HG02763 (cell line): ENCODE data around the gene RBCK1.

Experiments used
- ATAC-seq: cut with Tn5 transposase; IDR thresholded peaks from one replicate; pipeline ENCODE4 v1.9.1; 2021; ENCODE audit warnings: mild to moderate bottlenecking, moderate library complexity; ENCODE audit not compliant: unreplicated experiment

Gene RBCK1

GRCh38 chr20:397432-398237 is 10.5 kb upstream of the RBCK1 start:
- ATAC-seq: no peak

GRCh38 chr20:399182-399707 is 8.9 kb upstream of the RBCK1 start:
- ATAC-seq: no peak

- no peak for ATAC-seq
Observed at GRCh38 chr20:400128-400453, 8.0 kb upstream of the RBCK1 start.

GRCh38 chr20:400454-401275 is 7.4 kb upstream of the RBCK1 start:
- ATAC-seq: no peak

DNA sequence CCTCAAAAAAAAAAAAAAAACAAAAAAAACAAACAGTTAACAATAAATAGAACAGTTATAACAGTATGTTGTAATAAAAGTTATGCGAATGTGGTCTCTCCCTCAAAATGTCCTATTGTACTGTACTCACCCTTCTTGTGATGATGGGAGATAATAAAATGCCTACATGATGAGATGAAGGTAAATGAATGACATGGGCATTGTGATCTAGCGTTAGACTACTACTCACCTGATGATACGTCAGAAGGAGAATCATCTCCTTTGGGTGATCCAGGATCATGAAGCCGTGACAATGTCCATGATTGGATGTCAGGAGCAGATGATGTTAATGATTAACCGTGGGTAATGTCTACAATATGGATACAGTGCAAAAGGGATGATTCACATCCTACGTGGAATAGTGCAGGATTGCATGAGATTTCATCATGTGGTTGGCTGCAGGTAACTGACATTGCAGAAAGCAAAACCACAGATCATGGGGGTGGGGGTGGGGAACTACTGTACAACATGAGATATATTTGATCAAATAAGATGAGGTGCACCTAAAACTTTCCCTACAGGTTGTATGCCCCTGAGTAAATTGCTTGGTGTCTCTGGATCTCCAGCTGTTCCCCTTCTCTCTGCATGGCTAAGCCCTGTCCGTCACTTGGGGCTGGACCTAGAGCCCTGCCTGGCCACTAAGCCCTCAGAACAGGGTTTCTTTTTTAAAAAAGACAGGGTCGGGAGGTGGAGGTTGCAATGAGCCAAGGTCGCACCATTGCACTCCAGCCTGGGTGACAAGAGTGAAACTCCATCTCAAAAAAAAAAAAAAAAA is 6.2 kb upstream of the RBCK1 start:
- ATAC-seq: no peak

- no peak for ATAC-seq
Observed at GRCh38 chr20:402496-402885, 5.6 kb upstream of the RBCK1 start.

DNA sequence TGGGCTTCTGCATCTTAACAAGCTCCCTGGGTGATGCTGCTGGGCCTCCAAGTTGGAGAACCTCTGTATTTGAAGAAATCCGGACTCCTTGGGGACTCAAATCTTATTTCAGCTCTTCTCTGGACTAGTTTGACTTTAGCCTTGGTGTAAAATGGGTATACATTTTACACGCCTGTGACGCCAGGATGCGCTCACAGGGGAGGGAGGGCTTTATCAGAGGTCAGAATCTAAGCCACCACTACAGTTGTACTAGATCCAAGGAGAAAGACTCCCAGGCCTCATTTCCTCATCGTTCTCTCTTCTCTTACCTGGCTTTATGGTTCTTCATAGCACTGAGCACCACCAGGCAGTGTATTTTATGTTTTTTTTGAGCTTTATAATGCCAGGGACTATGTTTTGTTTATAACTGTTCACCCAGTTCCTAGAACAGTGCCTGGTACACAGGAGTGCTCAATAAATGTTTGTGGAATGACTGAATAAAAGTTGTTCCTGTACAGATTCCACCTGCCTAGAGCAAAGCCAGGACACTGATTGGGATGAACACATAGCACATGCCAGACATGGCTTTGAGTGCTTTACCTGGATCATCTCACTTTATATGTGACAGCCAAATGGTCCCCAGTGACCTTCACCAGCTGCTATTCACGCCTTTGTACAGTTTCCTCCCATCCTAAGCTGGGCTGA is 5.1 kb upstream of the RBCK1 start:
- no peak for ATAC-seq

DNA sequence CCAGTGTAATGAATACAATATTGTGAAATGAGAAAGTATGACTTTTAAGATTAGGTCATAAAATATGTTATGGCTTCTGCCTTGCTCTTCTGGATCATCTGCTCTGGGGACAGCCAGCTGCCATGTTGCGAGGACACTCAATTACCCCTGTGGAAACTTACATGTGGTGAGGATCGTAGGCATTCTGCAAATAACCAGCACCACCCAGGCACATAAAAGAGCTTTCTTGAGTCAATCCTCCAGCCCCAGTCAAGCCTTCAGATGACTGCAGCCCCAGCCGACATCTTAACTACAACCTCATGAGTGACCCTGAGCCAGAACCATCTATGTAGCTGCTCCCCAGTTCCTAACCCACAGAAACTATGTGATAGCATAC is 4.5 kb upstream of the RBCK1 start:
- no peak for ATAC-seq

DNA sequence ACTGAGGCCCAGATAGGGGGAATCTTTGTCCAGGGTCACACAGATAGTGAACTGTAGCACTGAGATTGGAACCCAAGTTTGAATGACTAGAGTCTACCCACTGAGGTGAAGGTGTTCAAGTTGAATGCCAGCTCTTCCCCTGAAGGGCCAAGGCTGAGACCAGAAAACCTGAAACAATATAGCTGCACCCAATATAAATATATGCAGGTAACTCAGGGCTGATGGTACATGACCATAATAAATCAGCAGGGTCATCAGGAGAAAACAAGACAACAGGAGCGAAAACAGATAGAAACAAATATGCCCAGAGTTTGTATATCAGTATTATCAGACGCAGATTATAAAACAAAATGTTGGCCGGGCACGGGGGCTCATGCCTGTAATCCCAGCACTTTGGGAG is 4.0 kb upstream of the RBCK1 start:
- no peak for ATAC-seq

DNA sequence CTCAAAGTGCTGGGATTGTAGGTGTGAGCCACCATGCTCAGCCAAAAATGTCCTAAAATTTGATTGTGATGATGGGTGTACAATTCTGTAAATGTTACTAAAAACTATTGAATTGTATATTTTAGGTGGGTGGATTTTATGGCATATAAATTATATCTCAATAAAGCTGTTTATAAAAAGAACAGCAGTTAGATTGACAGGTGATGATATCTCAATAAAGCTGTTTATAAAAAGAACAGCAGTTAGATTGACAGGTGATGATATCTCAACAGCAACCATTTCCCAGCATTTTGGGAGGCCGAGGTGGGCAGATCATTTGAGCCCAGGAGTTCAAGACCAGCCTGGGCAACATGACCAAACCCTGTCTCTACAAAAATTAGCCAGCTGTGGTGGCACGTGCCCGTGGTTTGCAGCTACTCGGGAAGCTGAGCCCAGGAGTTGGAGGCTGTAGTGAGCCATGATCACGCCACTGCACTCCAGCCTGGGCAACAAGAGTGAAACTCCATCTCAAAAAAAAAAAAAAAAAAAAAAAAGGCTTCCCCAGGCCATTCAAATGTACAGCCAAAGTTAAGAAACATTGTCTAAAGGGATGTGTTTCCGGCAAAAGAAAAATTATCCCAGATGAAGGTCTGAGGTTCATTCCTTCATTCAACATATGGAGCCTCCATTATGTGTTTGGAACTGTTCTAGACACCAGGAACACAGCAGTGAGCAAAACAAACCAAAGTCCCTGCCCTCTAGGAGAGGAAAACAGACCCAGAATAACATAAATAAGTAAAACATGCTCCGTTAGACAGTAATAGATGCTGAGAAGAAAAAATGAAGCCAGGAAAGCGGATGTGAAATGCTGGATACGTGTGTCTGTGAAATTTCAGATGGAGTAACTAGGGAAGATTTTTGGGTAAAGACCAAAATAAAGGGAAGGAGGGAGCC is 1.6 kb upstream of the RBCK1 start:
- ATAC-seq: no peak

DNA sequence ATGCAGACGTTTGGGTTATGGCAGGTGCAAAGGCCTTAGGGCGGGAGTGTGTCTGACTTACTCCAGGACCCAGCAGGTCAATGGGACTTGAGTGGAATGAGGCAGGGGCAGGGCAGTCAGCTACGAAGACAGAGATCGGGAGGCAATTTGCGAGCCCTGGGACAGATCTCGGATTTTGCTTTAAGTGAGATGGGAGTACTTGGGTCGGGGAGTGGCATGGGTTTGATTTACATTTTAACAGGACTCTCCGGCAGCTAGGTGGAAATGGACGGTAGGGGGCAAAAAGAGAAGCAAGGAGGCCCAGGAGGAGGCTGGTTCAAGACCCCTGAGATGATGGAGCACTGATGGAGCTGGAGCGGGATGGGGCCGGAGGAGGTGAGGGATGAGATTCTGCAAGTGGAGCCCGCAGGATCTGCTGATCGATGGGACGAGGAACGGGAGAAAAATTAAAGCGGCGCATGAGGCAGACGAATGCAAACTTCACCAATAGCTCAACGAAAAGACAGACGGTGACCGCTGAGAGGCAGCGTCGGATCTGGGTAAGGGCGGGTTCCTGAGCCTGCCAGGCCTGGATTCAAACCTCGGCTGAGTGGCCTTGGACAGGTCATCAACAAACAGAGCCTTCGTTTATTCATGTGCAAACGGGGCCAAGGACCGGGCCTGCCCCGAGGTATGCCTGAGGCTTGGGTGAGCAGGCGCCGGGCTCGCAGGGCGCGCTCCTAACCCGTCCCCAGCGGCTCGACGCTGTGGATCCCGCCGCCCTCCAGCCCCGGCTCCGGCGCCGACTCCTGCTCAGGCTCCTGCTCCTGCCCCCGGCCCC is 756 bp upstream of the RBCK1 start:
- peak; percentile 67 for ATAC-seq

DNA sequence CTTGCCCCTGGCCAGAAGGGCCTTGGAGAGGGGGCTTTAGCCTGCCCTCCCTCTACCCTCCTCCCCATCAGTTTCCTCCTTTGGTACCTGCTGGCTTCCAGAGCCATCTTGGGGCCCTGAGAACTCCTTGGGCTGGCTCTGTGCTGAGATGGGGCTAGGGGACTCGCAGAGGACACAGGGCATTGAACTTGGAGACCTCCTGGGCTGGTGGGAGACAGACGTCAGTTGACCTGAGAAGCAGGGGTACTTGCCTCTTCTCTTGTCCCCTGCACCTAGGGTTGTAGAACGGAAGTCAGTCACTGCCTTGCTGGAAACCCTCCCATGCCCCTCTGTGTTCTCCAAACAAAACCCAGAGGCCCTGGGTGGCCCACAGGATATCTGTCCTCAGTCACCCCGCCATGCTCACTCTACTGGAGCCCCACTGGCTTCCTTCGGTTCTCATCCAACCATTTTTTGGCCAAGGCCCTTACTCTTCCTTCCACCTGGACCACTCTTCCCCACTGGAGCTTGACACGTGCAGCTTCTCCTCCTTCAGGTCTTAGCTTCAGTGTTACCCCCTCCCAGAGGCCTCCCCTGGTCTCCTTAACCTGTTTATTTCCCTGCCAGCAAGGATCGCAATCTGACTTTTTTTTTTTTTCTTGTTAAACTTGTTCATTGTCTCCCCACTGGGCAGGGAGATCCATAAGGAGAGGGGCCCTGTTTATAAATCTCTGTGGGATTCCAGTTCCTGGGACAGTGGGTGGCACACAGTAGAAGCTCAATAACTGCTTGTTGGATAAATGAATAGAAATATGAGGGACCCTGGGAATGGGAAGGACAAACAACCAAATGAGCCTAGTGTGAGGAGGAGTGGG is 971 bp downstream of the RBCK1 start:
- peak; percentile 2 for ATAC-seq

DNA sequence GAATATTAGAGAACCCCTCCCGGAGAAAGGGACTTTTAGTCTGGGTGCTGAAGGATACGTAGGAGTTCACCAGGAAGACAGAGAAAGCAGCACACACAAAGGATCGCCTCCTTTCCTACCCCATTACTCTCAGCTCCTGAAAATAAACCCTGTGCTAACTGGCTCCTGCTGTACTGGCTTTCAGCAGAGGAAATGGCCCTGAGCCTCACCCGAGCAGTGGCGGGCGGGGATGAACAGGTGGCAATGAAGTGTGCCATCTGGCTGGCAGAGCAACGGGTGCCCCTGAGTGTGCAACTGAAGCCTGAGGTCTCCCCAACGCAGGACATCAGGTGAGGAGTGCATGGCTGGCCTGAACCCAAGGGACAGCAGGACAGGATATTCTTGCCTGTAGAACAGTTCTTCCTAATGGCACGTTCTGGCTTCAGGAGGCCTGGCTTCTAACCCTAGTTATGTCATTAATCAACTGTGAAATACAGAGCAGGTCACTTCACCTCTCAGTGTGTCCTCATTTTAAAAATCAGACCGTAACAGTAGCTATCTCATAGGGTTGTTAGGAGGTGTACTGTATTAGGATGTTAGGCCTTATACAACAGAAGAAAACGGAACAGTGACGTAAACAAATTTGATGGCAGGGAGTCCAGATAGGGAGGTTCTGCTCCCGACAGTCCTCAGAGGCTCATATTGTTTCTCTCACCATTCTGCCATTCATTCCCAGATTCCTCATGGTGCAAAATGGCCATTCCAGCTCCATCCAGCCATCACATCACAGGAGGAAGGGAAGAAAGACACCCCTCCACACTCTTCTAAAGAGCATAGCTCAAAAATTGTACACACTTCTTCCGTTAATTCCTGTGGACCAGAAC is 1.8 kb downstream of the RBCK1 start:
- ATAC-seq: no peak

GRCh38 chr20:412081-412480 is 4.0 kb downstream of the RBCK1 start:
- ATAC-seq: no peak

GRCh38 chr20:414161-414560 is 6.1 kb downstream of the RBCK1 start:
- ATAC-seq: no peak

GRCh38 chr20:415820-416322 is 7.8 kb downstream of the RBCK1 start:
- no peak for ATAC-seq
